Measurements from ENCODE around the gene USP3.
A peak's percentile ranks its signal among the peaks of the same experiment; 100 is the strongest.

USP3 gene

DNA sequence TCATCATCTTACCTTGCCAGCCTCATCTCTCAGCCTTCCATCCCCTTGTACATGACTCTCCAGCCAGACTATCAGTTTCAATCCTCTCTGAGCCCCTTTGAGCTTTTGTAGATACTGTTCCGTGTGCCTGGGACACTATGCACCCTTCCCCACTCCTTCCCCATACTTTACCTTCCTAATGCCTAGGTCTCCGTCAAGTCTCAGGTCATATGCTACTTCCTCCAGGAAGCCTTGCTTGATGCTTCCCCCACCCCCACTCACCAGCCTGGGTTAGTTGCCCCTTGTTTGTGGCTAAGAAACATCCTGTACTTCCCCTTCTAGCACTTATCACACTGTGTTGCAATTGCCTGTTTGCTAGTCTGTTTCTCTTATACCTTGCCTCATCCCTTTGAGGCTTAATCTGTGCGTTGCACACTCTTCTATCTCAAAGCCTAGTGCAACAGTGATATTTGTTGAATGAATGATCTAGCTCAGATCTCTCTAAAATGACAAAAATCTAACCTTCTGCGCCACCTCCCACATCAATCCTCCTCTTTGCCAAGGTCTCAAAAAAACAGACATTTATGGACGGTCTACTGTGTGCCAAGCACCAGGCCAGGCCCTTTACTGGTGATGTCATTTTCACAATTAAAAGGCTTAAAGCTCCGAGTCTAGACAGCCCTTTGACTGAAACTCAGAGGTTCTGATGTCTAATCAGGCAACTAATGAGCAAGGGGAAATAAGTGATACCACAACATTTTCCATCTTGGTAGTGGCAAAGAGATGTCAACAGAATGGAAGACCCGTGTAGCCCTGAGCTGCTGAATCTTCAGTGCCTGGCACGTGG is 6.5 kb upstream of the USP3 start:
- DNase-seq (ENCODE audit: low spot score), result no peak

DNA sequence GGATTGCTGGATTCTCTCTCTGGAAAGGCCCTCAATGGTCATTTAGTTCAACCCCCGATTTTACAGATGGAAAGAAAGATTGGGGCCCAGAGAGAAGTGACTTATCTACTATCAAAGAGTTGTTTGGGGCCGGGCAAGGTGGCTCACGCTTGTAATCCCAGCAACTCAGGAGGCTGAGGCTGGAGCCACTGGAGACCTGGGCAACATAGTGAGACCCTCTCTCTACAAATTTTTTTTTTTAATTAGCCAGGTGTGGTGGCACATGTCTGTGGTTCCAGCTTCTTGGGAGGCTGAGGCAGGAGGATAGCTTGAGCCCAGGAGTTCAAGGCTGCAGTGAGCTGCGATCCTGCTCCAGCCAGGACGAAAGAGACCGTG is 5.2 kb upstream of the USP3 start:
- no peak for DNase-seq (ENCODE audit: low spot score)

DNA sequence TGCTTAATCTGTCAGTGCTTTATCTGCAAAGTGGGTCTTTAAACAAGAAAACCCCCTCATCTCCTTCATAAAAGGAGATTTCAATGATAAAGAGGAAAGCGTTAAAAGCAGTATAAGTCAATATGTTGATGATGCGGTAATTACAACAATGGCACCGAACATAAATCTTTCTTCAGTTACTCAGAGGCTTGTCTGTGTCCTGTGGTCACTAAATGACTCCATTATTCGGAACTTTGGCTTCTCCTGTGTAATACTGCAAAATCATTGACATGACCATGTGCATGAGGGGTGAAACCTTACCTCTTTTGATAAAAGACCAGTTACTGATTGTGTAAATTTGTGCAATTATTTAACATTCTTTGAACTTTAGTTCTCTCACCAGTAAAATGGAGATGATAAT is 4.8 kb upstream of the USP3 start:
- no peak for DNase-seq (ENCODE audit: low spot score)

DNA sequence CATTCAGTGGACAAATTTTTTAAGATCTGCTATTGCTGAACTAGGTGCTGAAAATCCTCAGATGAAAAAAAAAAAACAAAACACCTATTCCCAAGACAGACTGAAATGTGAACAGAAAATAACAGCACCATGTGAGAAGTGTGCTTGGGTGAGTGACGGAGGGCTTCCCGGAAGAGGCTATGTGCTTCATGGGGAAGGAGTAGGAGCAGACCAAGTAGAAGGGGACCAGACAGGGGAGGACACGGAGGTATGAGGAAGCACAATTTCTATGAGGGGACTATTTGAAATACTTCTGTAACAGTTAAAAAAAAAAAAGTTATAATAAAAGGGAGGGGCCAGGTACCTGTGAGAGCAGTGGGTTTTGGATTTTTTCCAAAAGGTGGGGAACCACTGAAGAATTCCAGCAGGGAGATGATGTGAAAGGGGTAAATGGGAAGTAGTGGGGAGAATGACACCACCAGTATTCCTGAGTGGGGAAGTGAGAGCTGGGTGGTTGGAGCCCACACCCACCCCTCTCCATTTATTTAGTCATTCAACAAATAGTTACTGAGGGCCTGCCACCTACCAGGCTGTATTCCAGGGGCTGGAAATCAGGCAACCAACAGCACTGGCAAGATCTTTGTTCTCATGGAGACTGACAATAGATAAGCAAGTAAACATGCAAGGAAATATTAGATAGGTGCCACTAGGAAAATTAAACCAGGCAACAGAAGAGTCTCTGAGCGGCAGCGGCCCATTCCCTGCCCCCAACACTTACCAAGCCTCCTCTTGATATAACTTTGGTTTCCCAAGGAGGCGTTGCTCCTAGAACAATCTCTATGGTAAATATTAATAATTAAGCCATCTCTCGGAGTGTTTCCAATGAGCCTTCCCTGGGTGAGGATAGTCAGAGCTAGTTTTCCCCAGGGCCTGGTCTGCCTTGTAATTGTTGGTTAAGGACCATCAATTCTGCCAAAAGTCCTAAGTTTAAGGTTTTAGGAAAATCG is 3.8 kb upstream of the USP3 start:
- DNase-seq (ENCODE audit: low spot score), result no peak

DNA sequence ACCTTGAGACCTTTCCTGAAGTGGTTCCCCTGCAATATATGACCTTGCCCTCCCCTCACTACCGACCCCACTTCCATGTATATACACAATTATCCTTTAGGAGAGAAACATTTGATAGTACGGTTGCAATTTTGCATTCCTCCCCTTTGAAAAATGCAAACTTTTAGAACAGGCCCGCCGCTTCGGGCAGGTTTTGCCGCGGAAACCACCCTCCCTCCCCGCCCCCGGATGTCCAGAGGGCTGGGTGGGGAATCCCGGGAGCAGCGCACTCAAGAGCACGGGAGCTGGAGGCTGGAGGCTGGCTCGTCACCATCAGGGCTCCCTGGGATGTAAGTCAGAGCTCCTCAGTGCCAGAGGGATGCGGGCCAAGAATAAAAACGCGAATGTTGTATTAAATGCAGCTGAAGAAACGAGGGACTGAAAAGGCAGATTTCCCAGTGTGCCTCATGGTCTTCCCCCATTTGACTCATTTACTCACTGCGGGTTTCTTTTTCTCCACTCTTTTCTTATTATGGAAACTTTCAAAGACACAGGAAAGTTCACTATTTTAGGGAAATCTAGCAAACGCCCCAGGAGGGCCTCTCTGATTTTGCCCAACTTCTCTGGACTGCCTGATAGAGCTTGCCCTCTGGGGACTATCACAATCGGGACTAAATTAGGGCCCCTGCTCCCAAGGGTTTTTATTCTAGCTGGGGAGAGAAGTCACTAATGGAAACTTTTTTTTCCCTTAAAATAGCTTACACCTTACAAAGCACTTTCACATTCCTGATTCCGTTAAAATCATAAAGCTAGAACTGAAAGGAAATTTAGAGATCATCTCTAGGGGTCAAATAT is 2.9 kb upstream of the USP3 start:
- peak; percentile 42 for DNase-seq (ENCODE audit: low spot score)

DNA sequence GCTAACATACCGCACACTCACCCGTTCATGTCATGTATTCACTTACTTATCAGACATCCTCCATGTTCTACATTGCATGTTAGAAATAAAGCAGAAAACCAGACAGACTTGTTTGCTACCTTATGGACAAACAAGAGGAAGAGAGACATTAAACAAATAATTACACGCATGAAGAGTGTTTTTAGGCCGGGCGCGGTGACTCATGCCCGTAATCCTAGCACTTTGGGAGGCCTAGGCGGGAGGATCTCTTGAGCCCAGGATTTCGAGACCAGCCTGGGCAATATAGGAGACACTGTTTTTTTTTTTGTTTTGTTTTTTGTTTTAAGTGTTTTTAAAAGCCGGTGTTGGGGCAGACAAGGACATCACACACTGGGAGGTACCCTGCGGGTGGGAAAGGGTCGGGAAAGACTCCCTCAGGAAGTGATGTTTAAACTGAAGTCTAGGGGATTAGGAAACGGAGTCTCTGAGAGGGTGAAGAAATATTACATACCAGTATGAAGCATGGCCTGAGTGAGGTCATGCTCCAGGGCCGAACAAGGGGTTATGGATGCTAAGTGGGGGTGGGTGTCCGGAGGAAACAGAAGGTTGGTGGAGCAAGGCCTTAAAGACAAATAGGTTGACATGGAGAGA is 2.1 kb upstream of the USP3 start:
- no peak for DNase-seq (ENCODE audit: low spot score)

DNA sequence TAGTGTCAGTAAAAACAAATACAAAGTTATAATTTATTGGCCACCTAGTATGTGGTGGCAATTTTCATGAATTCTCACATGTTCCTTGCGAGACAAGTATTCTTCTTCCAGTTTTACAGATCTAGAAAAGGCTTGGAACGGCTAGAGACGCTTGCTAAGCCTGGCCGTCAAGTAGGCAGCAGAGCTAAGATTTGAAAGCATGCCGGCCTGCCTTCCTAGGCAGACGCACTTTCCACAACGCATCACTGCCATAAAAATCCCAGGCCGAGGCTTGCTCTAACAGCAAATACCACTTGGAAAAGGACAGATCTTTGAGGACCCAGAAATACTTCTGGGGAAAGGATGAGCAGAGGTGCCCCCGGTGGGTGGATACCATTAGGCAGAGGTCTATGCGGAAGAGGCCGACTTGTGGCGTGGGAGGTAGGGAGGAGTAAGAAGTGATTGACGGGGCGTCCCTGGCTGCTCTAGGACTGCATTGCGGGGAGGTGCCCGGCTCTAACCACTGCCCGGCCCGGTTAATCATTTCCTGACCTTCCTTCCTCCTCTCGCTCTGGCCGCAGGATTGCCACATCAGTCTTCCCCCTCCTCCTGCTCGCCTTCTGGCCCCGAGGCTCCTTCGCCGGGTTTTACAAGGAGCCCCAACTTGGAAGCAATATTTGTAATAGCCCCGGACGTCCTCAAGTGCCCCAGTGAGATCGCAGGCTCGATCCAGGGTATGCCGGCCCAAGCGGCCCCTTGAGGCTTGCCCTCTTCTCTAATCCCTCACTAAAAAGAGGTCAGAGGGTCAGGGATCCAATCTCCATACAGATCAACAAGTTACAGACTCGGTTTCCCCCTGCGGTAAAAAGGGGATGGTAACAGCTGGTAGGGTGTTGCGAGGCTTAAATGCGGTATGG is 1.3 kb upstream of the USP3 start:
- DNase-seq (ENCODE audit: low spot score), result peak; percentile 53

DNA sequence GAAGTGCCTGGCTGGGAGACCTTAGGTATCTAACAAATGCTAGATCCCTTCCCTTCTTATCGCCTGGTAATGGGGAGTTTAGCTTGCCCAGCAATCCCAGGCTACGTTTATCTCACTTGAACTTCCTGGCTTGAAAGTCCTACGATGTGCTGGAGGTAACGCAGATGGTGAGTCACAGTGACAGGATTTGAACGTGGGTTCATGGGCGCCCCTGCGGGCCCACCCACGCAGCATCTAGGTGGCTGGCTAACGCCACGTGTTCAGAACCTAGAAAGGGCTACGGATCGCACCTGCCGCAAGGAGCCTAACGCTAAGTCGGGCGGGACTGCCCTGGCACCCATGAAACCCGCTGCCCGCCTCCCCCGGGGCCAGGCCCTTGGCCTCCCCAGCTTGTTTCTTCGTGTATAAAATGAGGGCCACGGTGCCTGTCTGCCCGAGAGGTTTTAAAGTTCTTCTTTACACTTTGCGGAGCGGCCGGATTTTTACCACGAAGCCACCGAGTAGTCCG is 600 bp upstream of the USP3 start:
- DNase-seq (ENCODE audit: low spot score), result peak; percentile 69

DNA sequence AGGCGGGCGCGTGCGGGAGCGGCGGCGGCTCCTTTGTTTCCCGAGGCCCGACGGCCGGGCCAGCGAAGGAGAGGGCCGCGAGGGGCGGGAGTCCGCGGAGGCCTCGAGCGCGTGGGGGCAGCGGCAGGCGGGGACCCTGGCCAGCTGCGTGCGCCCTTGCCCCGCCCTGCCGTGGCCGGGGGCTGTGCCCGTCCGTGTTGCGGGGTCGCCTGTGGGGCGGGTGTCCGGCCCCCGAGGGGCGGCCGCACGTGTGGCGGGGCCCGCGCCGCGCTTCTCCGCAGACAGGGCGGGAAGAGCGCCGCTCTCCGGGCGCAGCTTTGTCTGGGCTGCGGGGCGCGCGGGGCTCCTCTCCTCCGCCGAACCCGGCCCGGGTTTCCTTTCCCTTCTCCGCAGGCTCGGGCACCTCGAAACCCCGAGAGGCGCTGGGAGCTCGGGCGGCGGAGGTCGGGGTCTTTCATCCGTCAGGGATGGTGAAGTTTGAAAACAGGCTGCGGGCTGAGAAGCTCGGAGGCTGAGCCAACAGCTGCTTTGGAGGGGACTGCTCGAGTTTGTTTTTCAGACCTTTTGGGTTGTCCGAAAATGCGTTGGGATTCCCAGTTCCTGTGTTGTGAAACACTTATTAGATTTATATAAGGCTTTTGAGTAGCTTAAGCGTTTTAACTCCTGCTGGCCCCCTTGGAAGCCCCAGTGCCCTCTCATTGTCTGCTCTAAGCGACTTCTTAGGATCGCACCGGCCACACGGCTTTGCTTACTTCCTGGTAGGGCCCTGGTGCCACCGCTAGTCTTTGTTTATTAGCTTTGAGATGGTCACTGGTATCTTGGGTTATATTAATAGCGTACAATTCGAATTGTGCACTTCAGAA is 817 bp downstream of the USP3 start:
- peak; percentile 49 for DNase-seq (ENCODE audit: low spot score)

DNA sequence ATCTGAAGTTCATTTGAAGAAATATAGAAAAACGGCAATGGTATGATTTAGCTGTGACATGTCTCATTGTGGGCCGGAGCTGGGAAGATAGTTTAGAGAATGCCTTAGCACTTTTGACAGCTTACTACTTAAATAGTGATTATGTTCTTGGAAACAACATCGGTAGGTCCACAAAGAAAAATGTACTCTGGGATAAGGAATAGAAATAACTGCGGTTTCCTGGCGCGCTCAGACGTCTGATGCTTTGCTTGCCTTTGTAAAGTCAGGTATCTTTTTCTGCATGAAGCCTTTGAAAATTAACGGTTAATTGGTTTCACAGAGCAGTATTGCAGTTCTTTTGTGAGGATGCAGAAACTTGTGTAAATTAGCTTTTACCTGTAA is 1.4 kb downstream of the USP3 start:
- no peak for DNase-seq (ENCODE audit: low spot score)

DNA sequence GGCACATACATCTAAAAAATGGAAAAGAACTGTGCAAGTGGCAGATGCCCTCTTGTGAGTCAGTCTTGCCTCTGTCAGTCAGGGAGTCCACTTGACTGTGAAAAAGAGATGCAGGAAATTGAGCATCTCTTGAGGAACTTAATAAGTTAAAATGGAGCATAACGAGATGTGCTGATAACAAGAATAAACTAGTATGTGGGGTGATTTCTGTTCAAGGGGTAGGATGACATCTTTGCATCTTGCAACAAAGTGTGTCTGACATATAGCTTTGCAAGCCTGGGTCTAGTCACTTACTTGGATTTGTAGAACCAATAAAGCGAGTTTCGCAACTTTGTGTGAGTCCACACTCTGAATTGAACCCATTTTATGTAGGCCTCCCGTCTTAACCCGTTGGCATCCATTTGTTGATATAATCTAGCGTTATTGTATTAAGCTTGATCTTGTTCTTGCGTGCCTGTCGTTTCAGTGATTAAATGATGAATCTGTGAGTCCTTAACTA is 2.2 kb downstream of the USP3 start:
- DNase-seq (ENCODE audit: low spot score), result no peak

DNA sequence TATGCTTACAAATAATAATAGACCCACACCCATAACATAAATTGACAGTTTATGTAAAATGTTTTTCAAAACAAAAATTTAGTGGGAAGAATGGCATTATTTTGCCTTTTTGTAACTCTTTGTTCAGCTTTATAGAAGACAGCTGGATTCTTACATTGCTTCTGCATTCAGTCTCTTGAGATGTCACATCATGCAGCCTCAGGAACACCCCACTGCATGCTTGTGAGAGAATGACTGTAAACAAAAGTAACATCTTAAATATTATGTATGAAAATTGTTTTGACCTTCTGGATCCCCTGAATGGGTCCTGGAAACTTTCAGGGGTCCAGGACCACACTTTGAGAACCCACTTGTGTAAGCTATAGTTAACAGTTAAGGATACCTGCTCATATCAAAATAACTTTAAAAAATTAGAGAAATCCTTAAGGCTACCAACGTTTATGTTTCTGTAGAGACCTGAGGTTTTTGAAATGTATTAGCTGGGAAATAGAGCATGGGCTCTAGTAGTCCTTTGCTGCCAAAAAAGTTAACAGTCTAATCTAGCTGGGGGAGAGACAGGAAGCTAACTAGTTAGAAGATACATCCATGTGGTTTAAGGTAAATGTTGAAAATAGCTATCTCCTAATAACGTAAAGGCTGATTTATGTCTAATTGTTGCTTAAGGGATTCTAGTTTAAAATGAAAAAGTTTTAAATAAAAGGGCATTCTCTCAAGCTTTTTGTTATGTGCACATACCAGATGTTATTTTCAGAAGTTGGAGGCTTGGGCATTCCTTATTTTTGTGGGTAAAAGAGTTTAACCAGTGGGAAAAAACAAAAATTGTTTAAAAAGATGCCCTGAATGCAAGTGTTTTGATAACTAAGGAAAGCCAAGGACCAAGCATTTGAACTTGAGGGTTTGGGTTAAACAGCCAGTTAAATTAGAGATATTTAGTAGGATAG is 3.8 kb downstream of the USP3 start:
- no peak for DNase-seq (ENCODE audit: low spot score)

DNA sequence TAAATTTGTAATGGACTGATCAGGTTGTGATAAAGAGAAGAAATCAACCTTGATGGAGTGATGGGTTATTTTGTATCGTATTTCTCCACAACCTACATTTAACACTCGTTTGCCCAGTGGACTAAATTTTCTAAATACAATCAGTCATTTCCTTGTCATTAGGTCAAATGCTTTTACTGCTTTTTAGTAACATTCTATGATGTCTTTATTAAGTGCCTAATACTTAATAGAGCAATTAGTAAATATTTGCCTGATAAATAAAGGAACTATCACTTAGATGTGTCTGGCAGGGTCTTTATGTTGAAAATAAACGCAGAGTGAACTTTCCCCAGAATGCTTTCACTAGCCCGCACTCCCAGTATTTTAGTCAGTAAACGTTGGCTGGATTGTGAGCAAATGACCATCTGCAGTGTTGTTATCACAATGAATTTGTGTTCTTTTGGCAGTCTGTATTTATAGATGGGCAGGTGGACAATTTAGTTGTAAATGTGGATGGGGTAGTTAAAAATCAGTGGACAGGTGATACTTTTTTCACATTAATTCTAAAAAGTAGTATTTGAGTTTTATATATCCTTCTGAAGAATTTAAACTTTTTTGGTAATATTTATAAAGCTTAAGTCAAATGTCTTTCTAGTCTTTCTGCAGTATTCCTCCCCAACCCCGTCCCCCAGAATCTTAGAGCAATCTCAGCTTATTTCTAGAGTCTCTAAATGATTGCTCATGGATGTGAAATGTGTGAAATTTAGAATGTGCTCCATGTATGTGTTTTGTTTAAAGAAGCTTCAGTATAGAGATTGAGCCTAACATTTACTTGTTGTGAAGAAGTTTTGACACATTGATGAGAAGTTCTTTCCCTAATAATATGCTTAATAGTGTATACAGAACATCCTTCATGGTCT is 4.9 kb downstream of the USP3 start:
- DNase-seq (ENCODE audit: low spot score), result no peak

DNA sequence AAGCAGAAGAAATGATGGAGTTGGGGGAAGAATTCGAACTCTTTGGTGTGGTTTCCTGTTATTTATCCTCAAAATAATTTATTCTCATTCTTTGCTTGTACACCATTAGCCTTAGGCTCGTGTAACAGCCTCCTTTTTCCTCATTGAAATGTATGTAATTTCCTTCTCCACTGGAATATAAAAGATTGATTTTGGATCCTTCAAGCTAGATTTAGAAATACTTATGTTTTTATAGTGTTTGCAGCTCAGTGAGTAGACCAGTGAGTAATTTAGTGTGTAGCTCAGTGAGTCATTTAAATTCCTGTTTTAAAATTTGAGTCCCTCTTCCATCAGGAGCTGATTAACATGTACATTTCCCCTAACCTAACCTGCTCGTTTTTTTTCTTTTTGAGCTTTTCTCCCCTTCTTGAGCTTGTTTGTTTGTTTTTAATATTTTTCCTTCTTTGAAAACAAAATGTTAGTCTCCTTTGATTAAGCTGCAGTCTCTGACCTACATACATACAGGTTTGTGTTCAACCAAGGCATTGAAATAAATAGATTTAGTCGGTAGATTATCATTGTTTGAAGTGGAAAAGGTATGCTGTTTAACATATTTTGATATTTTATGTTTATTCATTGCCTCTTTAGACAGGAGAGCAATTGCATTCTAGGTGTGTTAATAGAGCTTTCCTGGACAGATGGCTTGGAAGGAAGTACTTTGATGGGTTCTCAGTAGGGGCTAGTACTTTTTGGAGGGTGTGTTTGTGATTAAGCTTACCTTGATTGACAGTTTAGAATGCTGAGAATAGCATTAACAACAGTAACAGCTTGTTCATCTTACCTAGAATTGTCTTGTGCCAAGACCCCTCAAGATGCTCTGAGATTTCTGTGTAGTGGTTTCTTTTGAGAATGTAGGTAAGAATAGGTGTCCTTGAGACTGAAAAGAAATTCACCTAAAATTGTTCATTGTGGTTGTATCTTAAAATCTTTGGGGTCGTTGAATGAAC is 5.9 kb downstream of the USP3 start:
- no peak for DNase-seq (ENCODE audit: low spot score)

DNA sequence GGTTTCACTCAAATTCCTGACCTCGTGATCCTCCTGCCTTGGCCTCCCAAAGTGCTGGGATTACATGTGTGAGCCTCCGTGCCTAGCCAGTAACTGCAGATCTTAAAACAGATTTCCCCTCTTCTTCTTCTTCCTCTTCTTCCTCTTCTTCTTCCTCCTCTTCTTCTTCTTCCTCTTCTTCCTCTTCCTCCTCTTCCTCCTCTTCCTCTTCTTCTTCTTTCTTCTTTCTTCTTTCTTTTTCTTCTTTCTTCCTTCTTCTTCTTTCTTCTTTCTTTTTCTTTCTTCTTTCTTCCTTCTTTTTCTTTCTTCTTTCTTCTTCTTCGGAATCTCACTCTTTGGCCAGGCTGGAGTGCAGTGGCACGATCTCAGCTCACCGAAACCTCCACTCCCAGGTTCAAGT is 7.8 kb downstream of the USP3 start:
- no peak for DNase-seq (ENCODE audit: low spot score)

DNA sequence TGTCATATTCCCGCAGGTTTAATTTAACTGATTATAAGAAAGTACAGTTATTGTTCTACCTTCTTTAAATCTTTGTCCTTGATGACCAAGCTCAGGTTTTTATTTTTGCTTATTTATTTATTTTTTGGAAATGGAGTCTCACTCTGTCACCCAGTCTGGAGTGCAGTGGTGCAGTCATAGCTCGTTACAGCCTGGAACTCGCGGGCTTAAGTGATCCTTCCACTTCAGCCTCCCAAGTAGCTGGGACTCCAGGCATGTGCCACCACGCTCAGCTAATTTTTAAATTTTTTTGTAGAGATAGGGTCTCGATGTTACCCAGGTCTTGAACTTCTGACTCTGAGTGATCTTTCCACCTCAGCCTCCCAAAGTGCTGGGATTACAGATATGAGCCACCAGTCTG is 8.9 kb downstream of the USP3 start:
- DNase-seq (ENCODE audit: low spot score), result no peak
